Astrocyte (in vitro differentiated cells and primary cell): ENCODE measurements around the gene CIITA.

Experiments
- CTCF ChIP-seq: IDR thresholded peaks from 2 replicates; pipeline ENCODE4 v1.5.1; 2011; ENCODE audit warnings: low read depth, mild to moderate bottlenecking, inconsistent platforms, low read length, moderate library complexity; ENCODE audit not compliant: insufficient read depth
- EZH2 ChIP-seq: IDR thresholded peaks from 2 replicates; pipeline ENCODE4 v1.6.1; 2012; ENCODE audit warnings: mild to moderate bottlenecking, low read length, inconsistent platforms; ENCODE audit not compliant: insufficient read depth

GRCh38 chr16:10945065-10945787 is 68.2 kb downstream of the CIITA start:
- TF ChIP-seq CTCF (no peak), EZH2 (no peak)
